Left renal pelvis (tissue), 4 donors: ENCODE results near the gene ITIH2. TPM values are rescaled to one million over a fixed set of nuclear protein-coding genes. Genes with fewer than 3 reads are reported as not detected.
A peak's percentile ranks its signal among the peaks of the same experiment; 100 is the strongest.
"Not testable (repeated sequence)": the region's sequence is repeated elsewhere in the genome, so short reads cannot be mapped to it uniquely, and the experiment has no call there.

Source experiments
- DNase-seq, 4 donors: peaks; one replicate each; pipeline ENCODE4 v3.0.0-alpha.2; 2013; ENCODE audit warnings: low read depth in 4 of 4, low spot score in 3 of 4
- polyA plus RNA-seq, 4 donors: library from polyadenylated mRNA; unstranded; fragments of 120-200 nt; gene quantifications; one replicate each; pipeline ENCODE4 v1.2.1, GENCODE V29; 2013; ENCODE audit not compliant: insufficient read length in 4 of 4

The ITIH2 gene, protein sequence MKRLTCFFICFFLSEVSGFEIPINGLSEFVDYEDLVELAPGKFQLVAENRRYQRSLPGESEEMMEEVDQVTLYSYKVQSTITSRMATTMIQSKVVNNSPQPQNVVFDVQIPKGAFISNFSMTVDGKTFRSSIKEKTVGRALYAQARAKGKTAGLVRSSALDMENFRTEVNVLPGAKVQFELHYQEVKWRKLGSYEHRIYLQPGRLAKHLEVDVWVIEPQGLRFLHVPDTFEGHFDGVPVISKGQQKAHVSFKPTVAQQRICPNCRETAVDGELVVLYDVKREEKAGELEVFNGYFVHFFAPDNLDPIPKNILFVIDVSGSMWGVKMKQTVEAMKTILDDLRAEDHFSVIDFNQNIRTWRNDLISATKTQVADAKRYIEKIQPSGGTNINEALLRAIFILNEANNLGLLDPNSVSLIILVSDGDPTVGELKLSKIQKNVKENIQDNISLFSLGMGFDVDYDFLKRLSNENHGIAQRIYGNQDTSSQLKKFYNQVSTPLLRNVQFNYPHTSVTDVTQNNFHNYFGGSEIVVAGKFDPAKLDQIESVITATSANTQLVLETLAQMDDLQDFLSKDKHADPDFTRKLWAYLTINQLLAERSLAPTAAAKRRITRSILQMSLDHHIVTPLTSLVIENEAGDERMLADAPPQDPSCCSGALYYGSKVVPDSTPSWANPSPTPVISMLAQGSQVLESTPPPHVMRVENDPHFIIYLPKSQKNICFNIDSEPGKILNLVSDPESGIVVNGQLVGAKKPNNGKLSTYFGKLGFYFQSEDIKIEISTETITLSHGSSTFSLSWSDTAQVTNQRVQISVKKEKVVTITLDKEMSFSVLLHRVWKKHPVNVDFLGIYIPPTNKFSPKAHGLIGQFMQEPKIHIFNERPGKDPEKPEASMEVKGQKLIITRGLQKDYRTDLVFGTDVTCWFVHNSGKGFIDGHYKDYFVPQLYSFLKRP
- 10 to 100 TPM in 1 of 4 donors, under 1 TPM in 3; 0.16 to 10.4 (median 0.59) TPM for polyA plus RNA-seq

GRCh38 chr10:7703140-7703539, at the start of gene ITIH2:
ITIH2 (plus strand) TSS chr10:7703316; CDS start chr10:7703435, 119 bp downstream.
- no peak for DNase-seq

- not testable (repeated sequence) for DNase-seq
These were observed 46.0 kb upstream of the ITIH2 start for GRCh38 chr10:7657079-7657478.

DNA sequence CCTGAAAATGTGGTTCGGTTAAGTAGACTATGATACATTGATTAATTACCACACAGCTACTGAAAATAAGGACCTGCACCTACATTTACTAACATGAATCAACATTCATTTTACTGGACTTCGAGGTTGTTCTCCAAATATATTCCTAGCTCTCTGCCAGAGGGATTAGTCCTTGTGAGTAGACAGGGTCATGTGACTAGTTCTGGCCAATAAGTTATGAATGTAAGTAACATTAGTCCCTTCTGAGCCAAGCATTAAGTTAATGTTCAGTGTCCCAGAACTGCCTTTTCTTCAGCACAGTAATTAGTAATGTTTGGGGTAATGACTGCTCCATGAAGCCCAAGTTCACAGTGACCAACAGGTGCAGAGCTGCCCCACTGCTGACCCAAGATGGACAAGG, 45.6 kb upstream of the ITIH2 start:
- DNase-seq, result no peak

GRCh38 chr10:7659560-7659959, 43.6 kb upstream of the ITIH2 start:
- no peak for DNase-seq

DNA sequence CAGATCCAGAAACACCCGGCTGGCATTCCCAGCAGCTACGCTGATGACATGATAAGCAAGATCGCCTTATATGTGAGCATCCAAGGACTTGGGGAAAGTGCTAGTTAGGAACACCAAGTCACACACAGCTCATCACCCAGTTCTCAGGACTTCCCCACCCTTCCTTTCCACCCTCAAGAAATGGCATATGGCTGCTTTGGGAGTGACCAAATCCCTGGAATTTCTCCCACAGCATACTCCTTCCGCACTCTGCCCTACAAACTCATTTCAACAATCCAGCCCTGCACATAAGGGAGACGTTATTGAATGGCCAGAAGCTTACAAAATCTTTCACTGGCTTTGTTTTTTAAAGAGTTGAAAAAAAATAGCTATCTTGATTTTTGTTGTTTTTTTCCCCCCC, 40.6 kb upstream of the ITIH2 start:
- DNase-seq, result no peak

- DNase-seq, result no peak
These were observed 38.4 kb upstream of the ITIH2 start for GRCh38 chr10:7664707-7665106.

- DNase-seq, result no peak
These were observed 37.3 kb upstream of the ITIH2 start for GRCh38 chr10:7665767-7666166.

GRCh38 chr10:7666253-7667023, 36.7 kb upstream of the ITIH2 start, which contains the start of gene ITIH5:
ITIH5 (minus strand) TSS chr10:7666966; CDS start chr10:7666892, 74 bp downstream.
- DNase-seq, result no peak

- DNase-seq, result no peak
These were observed 35.6 kb upstream of the ITIH2 start for GRCh38 chr10:7667262-7668141.

- DNase-seq, result no peak
These were observed 33.0 kb upstream of the ITIH2 start for GRCh38 chr10:7670157-7670556.

GRCh38 chr10:7672341-7673134, 30.6 kb upstream of the ITIH2 start:
- DNase-seq, result no peak

DNA sequence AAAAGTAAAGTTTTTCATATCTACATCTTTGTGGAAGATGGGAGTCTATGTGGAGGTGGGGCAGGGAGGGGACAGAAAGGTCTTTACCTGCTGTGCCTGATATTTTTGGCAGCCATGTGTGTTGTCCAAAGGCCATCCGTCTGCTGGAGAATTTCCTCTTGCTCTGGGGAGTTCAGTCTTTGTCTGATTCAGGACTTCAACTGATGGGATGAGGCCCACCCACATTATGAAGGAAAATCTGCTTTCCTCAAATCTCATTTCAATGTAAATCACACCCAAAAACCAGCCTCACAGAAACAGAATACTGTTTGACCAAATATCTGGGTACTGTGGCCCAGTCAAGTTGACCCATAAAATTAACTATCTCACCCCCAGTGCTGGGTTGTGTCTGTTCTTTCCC, 23.9 kb upstream of the ITIH2 start:
- no peak for DNase-seq

DNA sequence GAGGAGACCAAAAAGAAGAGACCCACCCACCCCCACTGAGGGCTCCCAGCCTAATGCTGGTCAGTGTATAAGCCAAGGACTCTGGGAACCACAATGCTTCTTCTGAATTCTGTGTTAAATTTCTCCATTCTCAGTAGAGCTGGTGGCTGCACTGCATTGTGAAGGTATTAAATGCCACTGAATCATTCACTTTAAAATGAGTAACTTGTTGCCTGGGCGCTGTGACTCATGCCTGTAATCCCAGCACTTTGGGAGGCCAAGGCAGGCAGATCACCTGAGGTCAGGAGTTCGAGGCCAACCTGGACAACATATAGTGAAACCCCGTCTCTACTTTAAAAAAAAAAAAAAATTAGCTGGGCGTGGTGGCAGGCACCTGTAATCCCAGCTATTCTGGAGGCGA, 23.0 kb upstream of the ITIH2 start:
- DNase-seq, result not testable (repeated sequence)

DNA sequence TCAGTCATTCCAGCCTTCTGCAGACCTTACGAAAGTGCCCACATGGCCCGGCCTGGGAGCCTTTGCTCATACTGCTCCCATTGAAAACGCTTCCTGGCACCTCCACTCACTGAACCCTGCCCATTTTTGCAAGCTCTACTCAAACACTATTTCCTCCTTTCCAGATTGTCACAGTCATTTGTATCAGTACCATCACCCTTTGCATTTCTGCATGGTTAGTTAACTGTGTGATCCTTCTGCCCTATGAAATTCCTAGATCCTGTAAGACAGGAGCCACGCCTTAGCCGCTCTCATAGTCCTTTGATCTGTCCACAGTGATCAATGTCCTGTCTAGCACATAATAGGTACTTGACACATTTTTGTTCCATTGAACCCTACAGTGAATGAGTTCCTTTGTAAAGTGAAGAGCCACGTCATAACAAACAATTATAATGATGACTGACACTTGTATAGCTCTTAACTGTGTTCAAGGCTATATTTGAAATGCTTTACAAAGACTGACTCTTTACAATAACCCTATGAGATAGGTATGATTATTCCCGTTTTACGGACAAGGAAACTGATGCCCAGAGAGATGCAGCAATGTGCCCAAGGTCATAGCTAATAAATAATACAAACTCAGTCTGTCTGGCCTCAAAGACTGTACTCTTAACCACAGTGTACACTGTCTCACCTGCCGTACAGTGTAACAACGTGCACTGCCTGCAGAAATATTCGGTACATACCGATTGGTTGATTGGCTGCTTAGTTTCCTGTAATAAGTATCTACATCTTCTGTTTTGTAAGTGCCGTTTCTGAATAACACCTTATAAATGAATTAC, 16.6 kb upstream of the ITIH2 start:
- DNase-seq, result no peak

DNA sequence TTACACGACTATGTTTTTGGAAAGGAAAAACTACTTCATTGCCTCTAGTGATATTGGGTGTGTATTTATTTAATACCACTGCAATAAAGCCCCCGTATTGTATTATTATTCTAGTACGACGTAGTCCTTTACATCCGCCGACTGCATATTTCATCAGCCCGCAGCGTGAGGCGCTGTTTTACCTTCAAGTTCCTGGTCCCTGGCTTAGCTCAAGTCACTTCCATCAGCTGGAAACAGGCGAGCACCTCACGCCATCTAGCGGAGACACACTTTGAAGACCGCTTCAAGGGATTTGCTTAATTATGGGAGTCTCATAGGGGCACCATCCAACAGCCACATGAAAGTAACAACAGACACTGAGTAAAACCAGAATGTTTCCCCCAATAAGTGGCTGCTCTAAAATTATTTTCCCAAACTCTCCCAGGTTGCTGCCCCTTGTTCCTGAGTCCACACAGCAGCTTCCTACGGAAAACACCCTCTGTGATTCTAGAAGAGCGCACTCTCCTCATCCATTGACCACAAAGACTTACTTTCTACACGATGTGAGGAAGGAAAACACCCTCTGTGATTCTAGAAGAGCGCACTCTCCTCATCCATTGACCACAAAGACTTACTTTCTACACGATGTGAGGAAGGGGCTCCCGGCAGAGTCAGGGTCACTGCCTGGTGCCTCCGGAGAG, 15.7 kb upstream of the ITIH2 start:
- DNase-seq, result peak; percentile 72 to 87 (median 83)

GRCh38 chr10:7689591-7689990, 13.5 kb upstream of the ITIH2 start:
- no peak for DNase-seq

DNA sequence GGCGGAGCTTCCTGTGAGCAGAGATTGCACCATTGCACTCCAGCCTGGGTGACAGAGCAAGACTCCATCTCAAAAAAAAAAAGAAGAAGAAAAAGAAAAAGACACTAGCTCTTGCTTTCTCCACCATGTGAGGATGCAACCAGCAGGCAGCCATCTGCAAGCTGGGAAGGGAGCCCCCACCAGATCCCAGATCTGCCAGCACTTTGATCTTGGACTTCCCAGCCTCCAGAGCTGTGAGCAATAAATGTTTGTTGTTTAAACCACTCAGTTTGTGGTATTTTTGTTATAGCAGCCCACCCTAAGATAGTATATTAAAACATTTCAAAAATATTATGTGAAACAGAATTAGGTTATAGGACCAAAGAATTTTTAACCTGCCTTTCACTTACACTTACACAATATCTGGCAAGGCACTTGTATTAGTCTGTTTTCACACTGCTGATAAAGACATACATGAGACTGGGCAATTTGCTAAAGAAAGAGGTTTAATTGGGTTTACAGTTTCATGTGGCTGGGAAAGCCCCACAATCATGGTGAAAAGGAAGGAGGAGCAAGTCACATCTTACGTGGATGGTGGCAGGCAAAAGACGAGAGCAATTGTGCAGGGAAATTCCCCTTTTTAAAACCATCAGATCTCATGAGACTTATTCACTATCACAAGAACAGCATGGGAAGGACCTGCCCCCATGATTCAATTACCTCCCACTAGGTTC, 12.1 kb upstream of the ITIH2 start:
- not testable (repeated sequence) for DNase-seq
